Transverse colon (tissue), 4 donors: Measurements from ENCODE around the gene NT5DC3.

ENCODE experiments used
- CTCF ChIP-seq, 5 experiments: fragments of 200-600 bp in 3 of 5; fragments of 450-650 bp in 2 of 5; sonication (generic) in 3 of 5; IDR thresholded peaks; 1 replicate in 2 of 5; 2 replicates in 3 of 5; pipeline ENCODE4 v1.5.1; 2016 to 2017; ENCODE audit warnings: antibody characterized with exemption in 5 of 5, inconsistent platforms in 3 of 5, mild to moderate bottlenecking in 2 of 5, moderate library complexity in 1 of 5
- POLR2AphosphoS5 ChIP-seq, 3 donors: sonication (generic); formaldehyde crosslinking; IDR thresholded peaks; one replicate each; pipeline ENCODE4 v1.6.1; 2016; ENCODE audit warnings: antibody characterized with exemption in 3 of 3

DNA sequence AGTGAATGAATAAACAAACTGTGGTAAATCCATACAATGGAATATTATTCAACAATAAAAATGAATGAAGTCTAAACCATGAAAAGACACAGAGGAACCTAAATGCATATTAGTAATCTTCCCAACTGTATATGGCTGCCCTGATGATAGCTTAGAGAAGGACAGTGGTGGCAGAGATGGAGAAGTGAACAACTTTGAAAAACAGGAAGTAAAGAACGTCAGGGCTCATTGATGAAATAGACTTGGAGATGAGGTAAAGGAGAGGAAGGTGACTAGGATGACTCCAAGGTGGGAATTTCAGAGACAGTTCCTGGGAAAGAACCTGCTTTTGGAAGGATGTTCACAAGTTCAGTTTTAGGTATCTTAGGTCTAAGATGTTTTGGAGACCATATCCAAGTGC is 36.3 kb upstream of the NT5DC3 start:
- TF ChIP-seq CTCF (IDR thresholded peaks at IDR 0.05) (no peak), POLR2AphosphoS5 (IDR thresholded peaks at IDR 0.05) (no peak)
